ENCODE measurements around the gene GSG1.
"Not testable (repeated sequence)": the region's sequence is repeated elsewhere in the genome, so short reads cannot be mapped to it uniquely, and the experiment has no call there.

The GSG1 gene

DNA sequence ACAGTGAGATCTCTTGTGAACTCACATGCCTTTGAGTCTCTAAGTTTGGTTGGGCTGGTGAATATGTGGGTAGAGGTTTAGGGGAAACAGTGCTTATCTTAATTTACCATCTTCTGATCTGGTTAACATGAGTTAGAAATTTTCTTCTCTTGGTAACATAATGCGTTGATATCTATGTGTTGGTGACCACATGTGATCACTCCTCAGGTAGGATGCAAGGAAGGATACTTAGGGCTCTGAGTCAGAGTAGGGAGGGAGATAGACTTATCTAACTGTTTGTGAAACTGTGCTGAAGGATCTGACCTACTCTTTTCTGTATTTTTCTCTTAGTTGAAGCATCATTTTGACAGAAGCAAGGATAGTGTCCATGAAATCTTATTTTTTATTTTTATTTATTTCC is 36.1 kb downstream of the GSG1 start:
- Histone ChIP-seq H3K4me2 (no peak overlapping the region), H3K9ac (no peak overlapping the region), H3K4me1 (no peaks in the 10 kb centered on the region), H3K9me3 (no peaks in the 10 kb centered on the region), H4K20me1 (no peaks in the 10 kb centered on the region), H3K27ac (no peak overlapping the region), H3K4me3 (no peak overlapping the region), H3K27me3 (no peaks in the 10 kb centered on the region), H3K36me3 (peaks cover 86% of the 10 kb centered on the region)
- TF ChIP-seq Cebpa-rat (IDR thresholded peaks at IDR 0.05) = no peak

- H3K27ac ChIP-seq = no peak overlapping the region
- H3K36me3 ChIP-seq = peaks cover 86% of the 10 kb centered on the region
- peaks cover under 1% of the 10 kb centered on the region; the same call in 1 of the 2 replicates for H3K4me1 ChIP-seq
- no peak overlapping the region for H3K4me2 ChIP-seq
- no peak overlapping the region for H3K4me3 ChIP-seq
- no peak overlapping the region for H3K9ac ChIP-seq
- no peaks in the 10 kb centered on the region for H4K20me1 ChIP-seq
- no peaks in the 10 kb centered on the region for H3K9me3 ChIP-seq
- no peak for TF ChIP-seq Cebpa-rat (IDR thresholded peaks at IDR 0.05)
- H3K27me3 ChIP-seq = no peaks in the 10 kb centered on the region
Observed at GRCh38 chr12:13066459-13066858, 37.0 kb downstream of the GSG1 start.

DNA sequence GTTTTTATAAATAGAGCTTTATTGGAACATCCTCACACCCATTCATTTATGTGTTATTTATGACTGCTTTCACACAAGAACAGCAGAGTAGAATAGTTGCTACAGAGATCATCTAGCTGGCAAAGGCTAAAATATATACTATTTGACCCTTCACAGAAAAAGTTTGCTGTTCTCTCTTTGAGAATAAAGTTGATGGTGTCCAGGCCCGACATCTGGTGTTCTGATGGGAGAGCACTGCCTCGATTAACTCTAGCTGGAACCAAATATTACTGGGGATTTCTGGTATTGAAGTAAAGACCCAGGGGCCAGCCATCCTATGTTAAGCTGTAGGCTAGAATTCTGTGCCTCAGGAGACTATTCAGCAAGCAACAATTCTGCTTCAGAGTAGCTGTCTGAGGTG is 37.5 kb downstream of the GSG1 start:
- Histone ChIP-seq H3K4me2 (no peak overlapping the region), H3K27me3 (no peaks in the 10 kb centered on the region), H3K9ac (no peak overlapping the region), H3K9me3 (no peaks in the 10 kb centered on the region), H3K4me3 (no peak overlapping the region), H4K20me1 (no peaks in the 10 kb centered on the region), H3K27ac (no peak overlapping the region), H3K4me1 (peaks cover 5% of the 10 kb centered on the region; the same call in 1 of the 2 replicates), H3K36me3 (peaks cover 86% of the 10 kb centered on the region)
- TF ChIP-seq Cebpa-rat (IDR thresholded peaks at IDR 0.05) = no peak

DNA sequence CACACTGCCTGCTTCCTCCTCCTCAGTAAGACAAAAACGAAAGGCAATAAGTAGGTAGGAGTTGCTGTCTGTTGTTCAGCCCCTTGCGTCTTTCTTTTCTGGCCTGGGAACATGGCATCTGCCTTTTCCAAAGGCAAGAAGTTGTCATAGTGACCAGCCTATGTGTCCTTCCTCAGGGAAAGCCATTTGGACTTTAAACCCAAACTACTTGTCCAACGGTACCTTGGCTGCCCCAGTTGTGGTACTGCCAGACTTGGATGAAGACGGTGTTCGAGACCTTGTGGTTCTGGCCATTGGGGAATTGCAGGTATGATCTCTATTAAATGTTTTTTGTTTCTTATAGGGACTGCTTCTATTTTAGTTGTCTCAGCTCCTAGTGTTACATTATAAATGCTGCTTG is 40.8 kb downstream of the GSG1 start:
- Histone ChIP-seq H3K27me3 (no peaks in the 10 kb centered on the region), H3K4me1 (peaks cover 6% of the 10 kb centered on the region; the same call in 1 of the 2 replicates), H3K9me3 (no peaks in the 10 kb centered on the region), H3K9ac (no peak overlapping the region), H4K20me1 (no peaks in the 10 kb centered on the region), H3K36me3 (peaks cover 88% of the 10 kb centered on the region), H3K27ac (no peak overlapping the region), H3K4me2 (no peak overlapping the region), H3K4me3 (no peak overlapping the region)
- TF ChIP-seq Cebpa-rat (IDR thresholded peaks at IDR 0.05) = no peak

DNA sequence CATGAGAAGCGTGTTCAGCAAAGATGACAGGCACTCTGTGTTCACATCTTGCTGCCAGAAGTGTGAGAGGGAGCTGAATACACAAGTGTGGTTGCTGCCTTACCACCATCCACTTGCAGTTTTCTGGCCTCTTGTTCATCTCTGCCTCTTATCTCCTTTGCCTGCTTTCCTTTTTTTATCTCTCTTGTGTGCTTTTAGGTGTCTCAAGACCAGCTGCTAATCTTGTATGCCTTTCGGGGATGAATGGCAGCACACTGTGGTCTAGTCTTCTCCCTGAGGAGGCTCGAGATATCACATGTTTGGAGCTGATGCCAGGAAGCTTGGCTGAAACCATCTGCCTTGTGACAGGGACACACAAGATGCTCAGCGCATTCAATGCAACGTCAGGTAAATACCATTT is 42.1 kb downstream of the GSG1 start:
- Histone ChIP-seq H3K36me3 (peaks cover 78% of the 10 kb centered on the region), H3K9me3 (no peaks in the 10 kb centered on the region), H3K4me1 (peaks cover 6% of the 10 kb centered on the region; the same call in 1 of the 2 replicates), H3K27me3 (no peaks in the 10 kb centered on the region), H3K27ac (no peak overlapping the region), H3K4me2 (peak overlapping the region; percentile 27; the same call in 1 of the 2 replicates), H3K9ac (no peak overlapping the region), H3K4me3 (no peak overlapping the region), H4K20me1 (no peaks in the 10 kb centered on the region)
- TF ChIP-seq Cebpa-rat (IDR thresholded peaks at IDR 0.05) = no peak

- H3K9me3 ChIP-seq = no peaks in the 10 kb centered on the region
- no peak overlapping the region for H3K9ac ChIP-seq
- TF ChIP-seq Cebpa-rat (IDR thresholded peaks at IDR 0.05) = no peak
- no peaks in the 10 kb centered on the region for H4K20me1 ChIP-seq
- no peak overlapping the region for H3K27ac ChIP-seq
- H3K36me3 ChIP-seq = peaks cover 79% of the 10 kb centered on the region
- H3K4me2 ChIP-seq = no peak overlapping the region
- peaks cover 6% of the 10 kb centered on the region; the same call in 1 of the 2 replicates for H3K4me1 ChIP-seq
- no peaks in the 10 kb centered on the region for H3K27me3 ChIP-seq
- no peak overlapping the region for H3K4me3 ChIP-seq
Observed at GRCh38 chr12:13060581-13060980, 42.9 kb downstream of the GSG1 start.

- Histone ChIP-seq H3K9me3 (peaks cover 23% of the 10 kb centered on the region), H3K36me3 (peaks cover 39% of the 10 kb centered on the region)
- not testable (repeated sequence) for H3K4me1 ChIP-seq, H4K20me1 ChIP-seq, H3K4me2 ChIP-seq, H3K9ac ChIP-seq, H3K4me3 ChIP-seq, H3K27ac ChIP-seq, H3K27me3 ChIP-seq
Observed at GRCh38 chr12:13053617-13054016, 49.9 kb downstream of the GSG1 start.

- H3K4me2 ChIP-seq = no peak overlapping the region
- no peak overlapping the region for H3K9ac ChIP-seq
- H3K4me1 ChIP-seq = no peaks in the 10 kb centered on the region
- H3K27me3 ChIP-seq = no peaks in the 10 kb centered on the region
- TF ChIP-seq Cebpa-rat (IDR thresholded peaks at IDR 0.05) = no peak
- peaks cover 28% of the 10 kb centered on the region for H3K36me3 ChIP-seq
- no peaks in the 10 kb centered on the region for H4K20me1 ChIP-seq
- no peak overlapping the region for H3K4me3 ChIP-seq
- peaks cover 23% of the 10 kb centered on the region for H3K9me3 ChIP-seq
- H3K27ac ChIP-seq = no peak overlapping the region
Observed at GRCh38 chr12:13052421-13052820, 51.0 kb downstream of the GSG1 start.

DNA sequence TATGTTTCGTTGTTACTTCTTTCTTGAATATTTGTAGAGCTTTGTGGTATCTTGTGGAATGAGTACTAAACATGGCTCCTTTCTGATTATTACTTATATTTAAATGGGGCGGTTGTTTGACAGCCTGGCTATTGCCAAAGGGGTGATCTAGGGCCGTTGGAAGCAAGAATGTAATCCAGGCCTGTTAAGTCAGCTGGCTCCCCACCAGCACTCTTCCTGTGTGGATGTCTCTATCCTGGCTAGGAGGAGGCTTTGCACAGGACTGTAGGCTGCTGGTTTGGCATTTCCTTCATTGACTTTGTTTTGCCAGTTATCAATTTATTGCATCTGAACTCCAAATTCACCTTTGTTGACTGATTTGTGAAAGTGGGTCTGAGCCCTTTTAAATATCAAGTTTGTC is 53.7 kb downstream of the GSG1 start:
- no peak for TF ChIP-seq Cebpa-rat (IDR thresholded peaks at IDR 0.05)
- Histone ChIP-seq H3K9ac (no peak overlapping the region), H3K4me3 (no peak overlapping the region), H3K9me3 (peaks cover 23% of the 10 kb centered on the region), H4K20me1 (no peaks in the 10 kb centered on the region), H3K27me3 (no peaks in the 10 kb centered on the region), H3K27ac (no peak overlapping the region), H3K36me3 (peaks cover 14% of the 10 kb centered on the region), H3K4me2 (no peak overlapping the region), H3K4me1 (peaks cover 14% of the 10 kb centered on the region)

- H3K9ac ChIP-seq = no peak overlapping the region
- no peak overlapping the region for H3K27ac ChIP-seq
- no peak overlapping the region for H3K4me2 ChIP-seq
- H3K9me3 ChIP-seq = no peaks in the 10 kb centered on the region; the same call in 1 of the 2 replicates
- no peak for TF ChIP-seq Cebpa-rat (IDR thresholded peaks at IDR 0.05)
- H4K20me1 ChIP-seq = no peaks in the 10 kb centered on the region
- no peak overlapping the region for H3K4me3 ChIP-seq
- 0 out of 2 replicates have a peak, but pooled peaks cover 6% of the 10 kb centered on the region for H3K36me3 ChIP-seq
- no peaks in the 10 kb centered on the region for H3K27me3 ChIP-seq
- peaks cover 21% of the 10 kb centered on the region for H3K4me1 ChIP-seq
Observed at GRCh38 chr12:13046964-13047363, 56.5 kb downstream of the GSG1 start.

- TF ChIP-seq Cebpa-rat (IDR thresholded peaks at IDR 0.05) = no peak
- peak overlapping the region; percentile 97; the same call in 1 of the 2 replicates for H3K4me2 ChIP-seq
- no peaks in the 10 kb centered on the region; the same call in 1 of the 2 replicates for H3K9me3 ChIP-seq
- peaks cover 24% of the 10 kb centered on the region for H3K4me1 ChIP-seq
- no peaks in the 10 kb centered on the region for H4K20me1 ChIP-seq
- H3K27ac ChIP-seq = no peak overlapping the region
- H3K27me3 ChIP-seq = no peaks in the 10 kb centered on the region
- H3K4me3 ChIP-seq = no peak overlapping the region
- no peak overlapping the region for H3K9ac ChIP-seq
- 0 out of 2 replicates have a peak, but pooled peaks cover 6% of the 10 kb centered on the region for H3K36me3 ChIP-seq
Observed at GRCh38 chr12:13045816-13046215, 57.7 kb downstream of the GSG1 start.

Data from BLaER1 (cell line).